ENCODE measurements around the gene SERTAD3.
"Not testable (repeated sequence)": the region's sequence is repeated elsewhere in the genome, so short reads cannot be mapped to it uniquely, and the experiment has no call there.

The SERTAD3 gene

GRCh38 chr19:40465025-40465556 lies 21.0 kb upstream of the SERTAD3 start:
- no peak for TF ChIP-seq CTCF (IDR thresholded peaks at IDR 0.05; ENCODE audit: insufficient read depth, missing control alignments)
- FAIRE-seq (no peak), DNase-seq (ENCODE audit: insufficient read length, low spot score) (no peak)

DNA sequence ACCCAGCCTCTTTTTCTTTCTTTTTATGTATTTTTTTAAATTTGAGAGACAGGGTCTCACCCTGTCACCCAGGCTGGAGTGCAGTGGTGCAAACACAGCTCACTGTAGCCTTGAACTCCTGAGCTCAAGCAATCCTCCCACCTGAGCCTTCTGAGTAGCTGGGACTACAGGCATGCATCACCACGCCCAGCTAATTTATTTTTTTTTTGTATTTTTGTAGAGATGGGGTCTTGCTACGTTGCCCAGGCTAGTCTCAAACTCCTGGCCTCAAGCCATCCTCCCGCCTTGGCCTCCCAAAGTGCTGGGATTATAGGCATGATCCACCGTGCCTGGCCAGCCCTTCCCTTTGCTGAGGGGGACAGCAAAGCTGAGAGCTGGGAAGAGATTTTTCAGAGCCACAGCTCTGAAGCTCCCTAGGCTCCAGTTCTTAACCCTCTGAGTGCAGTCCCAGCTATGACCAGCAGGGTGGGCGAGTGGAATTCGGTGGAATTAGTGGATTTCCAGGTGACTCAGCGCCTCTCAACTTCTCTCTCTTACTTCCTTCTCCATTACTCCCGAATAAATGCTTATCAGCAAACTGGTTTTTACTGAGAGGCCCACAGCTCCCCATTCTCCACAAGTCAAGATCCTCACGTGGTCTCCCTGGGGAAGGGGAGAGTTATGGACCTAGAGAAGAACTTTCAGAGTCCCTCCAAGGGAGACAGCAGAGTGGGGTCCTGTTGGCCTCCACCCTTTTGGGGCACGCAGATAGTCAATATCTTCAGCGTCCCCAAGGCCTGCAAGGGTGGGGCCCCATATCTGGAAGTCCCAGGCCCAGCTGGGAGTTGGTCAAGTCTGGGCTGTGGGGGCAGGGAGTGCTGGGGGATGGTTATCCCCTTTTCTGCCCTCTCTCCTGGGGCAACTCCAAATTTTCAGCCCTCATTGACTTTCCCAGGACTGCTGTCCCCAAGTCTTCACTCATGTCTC lies 20.2 kb upstream of the SERTAD3 start:
- peak; percentile 83 for TF ChIP-seq CTCF (IDR thresholded peaks at IDR 0.05; ENCODE audit: insufficient read depth, missing control alignments)
- DNase-seq (ENCODE audit: insufficient read length, low spot score) = no peak
- no peak for FAIRE-seq

- not testable (repeated sequence) for DNase-seq (ENCODE audit: insufficient read length, low spot score); FAIRE-seq
Observed at GRCh38 chr19:40463587-40464037, 19.5 kb upstream of the SERTAD3 start.

- no peak for TF ChIP-seq CTCF (IDR thresholded peaks at IDR 0.05; ENCODE audit: insufficient read depth, missing control alignments)
- FAIRE-seq (no peak), DNase-seq (ENCODE audit: insufficient read length, low spot score) (no peak)
Observed at GRCh38 chr19:40461669-40462221, 17.6 kb upstream of the SERTAD3 start.

GRCh38 chr19:40460185-40460584 lies 16.1 kb upstream of the SERTAD3 start:
- no peak for FAIRE-seq
- DNase-seq (ENCODE audit: insufficient read length, low spot score) = no peak
- TF ChIP-seq CTCF (IDR thresholded peaks at IDR 0.05; ENCODE audit: insufficient read depth, missing control alignments) = no peak

GRCh38 chr19:40458597-40458974 lies 14.5 kb upstream of the SERTAD3 start:
- no peak for FAIRE-seq
- TF ChIP-seq CTCF (IDR thresholded peaks at IDR 0.05; ENCODE audit: insufficient read depth, missing control alignments) = no peak
- no peak for DNase-seq (ENCODE audit: insufficient read length, low spot score)

DNA sequence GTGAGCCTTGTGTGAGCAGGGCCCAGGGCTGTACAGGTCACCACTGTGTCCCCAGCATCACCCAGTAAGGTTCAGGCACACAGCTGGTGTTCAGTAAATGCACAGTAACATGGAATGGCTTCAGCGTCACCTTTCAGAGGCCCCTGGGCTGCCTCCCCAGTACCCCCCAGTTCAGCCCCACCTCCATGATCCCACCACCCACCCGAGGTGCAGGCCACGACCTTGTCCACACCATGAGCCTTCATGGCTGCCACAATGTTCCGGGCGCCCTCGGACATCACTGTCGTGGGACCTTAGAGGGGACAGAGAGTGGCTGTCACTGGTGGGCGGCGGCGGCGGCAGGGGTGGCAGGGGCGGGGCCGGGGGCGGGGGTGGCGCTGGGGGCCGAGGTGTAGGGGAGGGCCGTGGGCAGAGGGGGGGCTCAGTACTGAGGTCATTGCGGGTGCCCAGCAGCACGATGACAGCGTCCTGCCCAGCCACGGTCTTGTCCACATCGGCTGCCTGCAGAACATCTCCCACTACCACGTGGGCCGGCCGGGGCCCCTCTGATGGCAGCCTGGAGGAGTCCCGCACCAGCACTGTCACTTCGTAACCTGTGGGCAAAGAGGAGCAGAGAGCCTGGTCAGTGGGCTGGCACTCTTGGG lies 13.9 kb upstream of the SERTAD3 start:
- FAIRE-seq (no peak), DNase-seq (ENCODE audit: insufficient read length, low spot score) (no peak)
- no peak for TF ChIP-seq CTCF (IDR thresholded peaks at IDR 0.05; ENCODE audit: insufficient read depth, missing control alignments)
